H9 (cell line): ENCODE data around the gene ADAM33. TPM values are rescaled to one million over a fixed set of nuclear protein-coding genes. Genes with fewer than 3 reads are reported as not detected.

Experiments
- DNase-seq: peaks from one replicate; pipeline ENCODE4 v3.0.0-alpha.2; 2017
- H2AFZ ChIP-seq: one replicate; pipeline ENCODE4 v1.6.1; 2013; ENCODE audit warnings: mild to moderate bottlenecking, low read length, control low read depth, moderate library complexity
- H2AK5ac ChIP-seq: 2 replicates; pipeline ENCODE4 v1.6.1; 2013; ENCODE audit warnings: low read length, control low read depth, mixed read lengths; ENCODE audit not compliant: insufficient read length
- H2BK120ac ChIP-seq: one replicate; pipeline ENCODE4 v1.6.1; 2013; ENCODE audit warnings: low read depth, mild to moderate bottlenecking, low read length, control low read depth, inconsistent platforms; ENCODE audit not compliant: poor library complexity, severe bottlenecking
- H2BK12ac ChIP-seq: 2 replicates; pipeline ENCODE4 v1.6.1; 2013; ENCODE audit warnings: low read length, control low read depth, mixed read lengths, low read depth; ENCODE audit not compliant: insufficient read length
- H2BK15ac ChIP-seq: 2 replicates; pipeline ENCODE4 v1.6.1; 2013; ENCODE audit warnings: low read depth, low read length, control low read depth
- H2BK20ac ChIP-seq: one replicate; pipeline ENCODE4 v1.6.1; 2013; ENCODE audit warnings: low read depth, mild to moderate bottlenecking, low read length, control low read depth, inconsistent platforms; ENCODE audit not compliant: poor library complexity, severe bottlenecking
- H2BK5ac ChIP-seq: 2 replicates; pipeline ENCODE4 v1.6.1; 2013; ENCODE audit warnings: low read length, control low read depth, mixed read lengths; ENCODE audit not compliant: insufficient read length
- H3K14ac ChIP-seq: 2 replicates; pipeline ENCODE4 v1.6.1; 2013; ENCODE audit warnings: low read length, control low read depth; ENCODE audit not compliant: insufficient read depth
- H3K18ac ChIP-seq: 2 replicates; pipeline ENCODE4 v1.6.1; 2013; ENCODE audit warnings: low read depth, mild to moderate bottlenecking, mixed read lengths, low read length, control low read depth; ENCODE audit not compliant: insufficient read length
- H3K23ac ChIP-seq: 2 replicates; pipeline ENCODE4 v1.6.1; 2013; ENCODE audit warnings: low read length, control low read depth, mixed read lengths, low read depth; ENCODE audit not compliant: insufficient read length
- H3K23me2 ChIP-seq: 2 replicates; pipeline ENCODE4 v1.6.1; 2013; ENCODE audit warnings: low read depth, mild to moderate bottlenecking, mixed read lengths, low read length, control low read depth; ENCODE audit not compliant: insufficient read length, poor library complexity, severe bottlenecking
- H3K27ac ChIP-seq: 2 replicates; pipeline ENCODE4 v1.5.1; 2013; ENCODE audit warnings: low read length, control low read depth, mixed read lengths, low read depth; ENCODE audit not compliant: insufficient read length
- H3K27me3 ChIP-seq: 2 replicates; pipeline ENCODE4 v1.6.1; 2013; ENCODE audit warnings: low read length, control low read depth, inconsistent platforms; ENCODE audit not compliant: insufficient read depth
- H3K4ac ChIP-seq: 2 replicates; pipeline ENCODE4 v1.6.1; 2013; ENCODE audit warnings: low read depth, mild to moderate bottlenecking, control low read depth, inconsistent platforms, low read length, moderate library complexity
- H3K4me1 ChIP-seq: 2 replicates; pipeline ENCODE4 v1.6.1; 2013; ENCODE audit warnings: low read length, control low read depth, inconsistent platforms; ENCODE audit not compliant: insufficient read depth
- H3K4me2 ChIP-seq: 2 replicates; pipeline ENCODE4 v1.6.1; 2013; ENCODE audit warnings: low read length, control low read depth, mixed read lengths; ENCODE audit not compliant: insufficient read length, insufficient read depth
- H3K56ac ChIP-seq: 2 replicates; pipeline ENCODE4 v1.6.1; 2013; ENCODE audit warnings: low read depth, mild to moderate bottlenecking, mixed read lengths, low read length, control low read depth; ENCODE audit not compliant: insufficient read length
- H3K79me1 ChIP-seq: 2 replicates; pipeline ENCODE4 v1.6.1; 2013; ENCODE audit warnings: low read depth, mild to moderate bottlenecking, moderate library complexity, low read length, control low read depth, inconsistent platforms; ENCODE audit not compliant: insufficient read depth, poor library complexity, severe bottlenecking
- H3K79me2 ChIP-seq: 2 replicates; pipeline ENCODE4 v1.6.1; 2013; ENCODE audit warnings: low read length, control low read depth, inconsistent platforms; ENCODE audit not compliant: insufficient read depth
- H3K9ac ChIP-seq: 2 replicates; pipeline ENCODE4 v1.6.1; 2013; ENCODE audit warnings: low read length, control low read depth, mixed read lengths; ENCODE audit not compliant: insufficient read length; ENCODE audit errors: extremely low read depth
- H3K9me3 ChIP-seq: one replicate; pipeline ENCODE4 v1.6.1; 2013; ENCODE audit warnings: low read depth, low read length, inconsistent platforms; ENCODE audit not compliant: control insufficient read depth
- H3T11ph ChIP-seq: one replicate; pipeline ENCODE4 v1.6.1; 2013; ENCODE audit warnings: mild to moderate bottlenecking, low read length, control low read depth, inconsistent platforms
- H4K20me1 ChIP-seq: one replicate; pipeline ENCODE4 v1.6.1; 2013; ENCODE audit not compliant: control insufficient read depth, insufficient read length, insufficient read depth
- H4K5ac ChIP-seq: 2 replicates; pipeline ENCODE4 v1.6.1; 2013; ENCODE audit warnings: low read depth, mild to moderate bottlenecking, mixed read lengths, low read length, control low read depth; ENCODE audit not compliant: insufficient read length
- H4K8ac ChIP-seq: replicated peaks from 2 replicates; pipeline ENCODE4 v1.6.1; 2013; ENCODE audit warnings: low read length, control low read depth, mixed read lengths, low read depth; ENCODE audit not compliant: insufficient read length
- H4K91ac ChIP-seq: 2 replicates; pipeline ENCODE4 v1.6.1; 2013; ENCODE audit warnings: low read depth, mild to moderate bottlenecking, moderate library complexity, mixed read lengths, low read length, control low read depth; ENCODE audit not compliant: insufficient read length
- H3K27ac Mint-ChIP-seq, 3 experiments: 2 replicates in 2 of 3; 3 replicates in 1 of 3; pipeline ENCODE4 v1.8.0; 2020 to 2021; ENCODE audit warnings: mixed read lengths in 3 of 3, mild to moderate bottlenecking in 1 of 3, moderate library complexity in 1 of 3
- H3K27me3 Mint-ChIP-seq: 2 replicates; pipeline ENCODE4 v1.8.0; 2021; ENCODE audit warnings: low read depth, mild to moderate bottlenecking, moderate library complexity, mixed read lengths
- H3K36me3 Mint-ChIP-seq, 3 experiments: 2 replicates in 2 of 3; 3 replicates in 1 of 3; pipeline ENCODE4 v1.8.0; 2020 to 2021; ENCODE audit warnings: low read depth in 3 of 3, mixed read lengths in 3 of 3; ENCODE audit not compliant: insufficient read depth in 1 of 3
- H3K4me1 Mint-ChIP-seq, 2 experiments: 2 replicates each; pipeline ENCODE4 v1.8.0; 2020; ENCODE audit warnings: mixed read lengths in 2 of 2
- H3K4me3 Mint-ChIP-seq, 2 experiments: 2 replicates in 1 of 2; 3 replicates in 1 of 2; pipeline ENCODE4 v1.8.0; 2020 to 2021; ENCODE audit warnings: mild to moderate bottlenecking in 2 of 2, mixed read lengths in 2 of 2, moderate library complexity in 1 of 2
- H3K9me3 Mint-ChIP-seq, 2 experiments: 2 replicates in 1 of 2; 3 replicates in 1 of 2; pipeline ENCODE4 v1.8.0; 2020; ENCODE audit warnings: mild to moderate bottlenecking in 2 of 2, mixed read lengths in 2 of 2, moderate library complexity in 1 of 2
- WGBS: extraction: QIAGEN DNeasy Blood & Tissue Kit; methylation state at CpG from one replicate; pipeline ENCODE4 v1.1.7; 2013; ENCODE audit warnings: missing lambda C conversion rate, low lambda C conversion rate, mixed read lengths; ENCODE audit not compliant: insufficient read length; ENCODE audit errors: extremely low coverage; 5-methylcytosine and 5-hydroxymethylcytosine counted together
- total RNA-seq: library from RNA; stranded (reverse); gene quantifications from 2 replicates; pipeline ENCODE4 v1.2.1, GENCODE V29; 2021
- TF ChIP-seq, protein P1 (sequence below): fragments of 200-600 bp; sonication (generic); conservative IDR thresholded peaks from 3 replicates; pipeline ENCODE4 v1.8.0; 2021; ENCODE audit warnings: antibody characterized with exemption, mild to moderate bottlenecking

Gene ADAM33
- total RNA-seq, 1 experiment from 2014 or later = 4.0 TPM

DNA sequence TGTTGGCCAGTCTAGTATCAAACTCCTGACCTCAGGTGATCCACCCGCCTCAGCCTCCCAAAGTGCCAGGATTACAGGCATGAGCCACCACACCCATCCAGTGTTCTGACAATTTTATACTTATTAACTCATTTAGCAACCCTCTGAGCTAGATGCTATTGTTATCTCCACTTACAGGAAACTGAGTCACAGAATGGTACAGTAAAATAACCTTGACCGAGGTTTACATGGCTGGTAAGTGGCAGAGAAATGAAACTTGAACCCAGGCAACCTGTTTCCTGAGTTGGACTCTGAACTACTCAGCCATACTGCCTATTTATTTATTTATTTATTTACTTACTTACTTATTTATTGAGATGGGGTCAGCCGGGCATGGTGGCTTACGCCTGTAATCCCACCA, 37.2 kb upstream of the ADAM33 start:
- no peak overlapping the region for H3K14ac ChIP-seq
- H3K56ac ChIP-seq = no peak overlapping the region
- WGBS = no CpG with 5 or more reads among the region's 4 CpGs
- Mint-ChIP-seq H3K36me3 (no peaks in the 10 kb centered on the region), H3K4me3 (no peak overlapping the region), H3K27me3 (peaks cover 3% of the 10 kb centered on the region), H3K4me1 (peaks cover 6 to 8% of the 10 kb centered on the region in 2 experiments), H3K27ac (no peak overlapping the region; a peak in 1 of 7 replicates), H3K9me3 (no peaks in the 10 kb centered on the region)
- H3K27me3 ChIP-seq = no peaks in the 10 kb centered on the region; the same call in 1 of the 2 replicates
- TF ChIP-seq, protein P1, sequence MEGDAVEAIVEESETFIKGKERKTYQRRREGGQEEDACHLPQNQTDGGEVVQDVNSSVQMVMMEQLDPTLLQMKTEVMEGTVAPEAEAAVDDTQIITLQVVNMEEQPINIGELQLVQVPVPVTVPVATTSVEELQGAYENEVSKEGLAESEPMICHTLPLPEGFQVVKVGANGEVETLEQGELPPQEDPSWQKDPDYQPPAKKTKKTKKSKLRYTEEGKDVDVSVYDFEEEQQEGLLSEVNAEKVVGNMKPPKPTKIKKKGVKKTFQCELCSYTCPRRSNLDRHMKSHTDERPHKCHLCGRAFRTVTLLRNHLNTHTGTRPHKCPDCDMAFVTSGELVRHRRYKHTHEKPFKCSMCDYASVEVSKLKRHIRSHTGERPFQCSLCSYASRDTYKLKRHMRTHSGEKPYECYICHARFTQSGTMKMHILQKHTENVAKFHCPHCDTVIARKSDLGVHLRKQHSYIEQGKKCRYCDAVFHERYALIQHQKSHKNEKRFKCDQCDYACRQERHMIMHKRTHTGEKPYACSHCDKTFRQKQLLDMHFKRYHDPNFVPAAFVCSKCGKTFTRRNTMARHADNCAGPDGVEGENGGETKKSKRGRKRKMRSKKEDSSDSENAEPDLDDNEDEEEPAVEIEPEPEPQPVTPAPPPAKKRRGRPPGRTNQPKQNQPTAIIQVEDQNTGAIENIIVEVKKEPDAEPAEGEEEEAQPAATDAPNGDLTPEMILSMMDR = no peak
- no peaks in the 10 kb centered on the region for H3K79me1 ChIP-seq
- no peak overlapping the region for H2AFZ ChIP-seq
- no peaks in the 10 kb centered on the region for H3K23me2 ChIP-seq
- H3K79me2 ChIP-seq = no peaks in the 10 kb centered on the region
- H4K20me1 ChIP-seq = no peaks in the 10 kb centered on the region
- no peak overlapping the region for H2BK20ac ChIP-seq
- no peak overlapping the region for H4K91ac ChIP-seq
- no peak overlapping the region for H2BK5ac ChIP-seq
- H3K4me2 ChIP-seq = no peak overlapping the region
- no peak overlapping the region for H4K8ac ChIP-seq
- no peak overlapping the region for H4K5ac ChIP-seq
- no peak overlapping the region for H3K9ac ChIP-seq
- H3T11ph ChIP-seq = no peak overlapping the region
- H3K27ac ChIP-seq = no peak overlapping the region
- H3K4ac ChIP-seq = no peak overlapping the region
- H3K4me1 ChIP-seq = no peaks in the 10 kb centered on the region
- no peak overlapping the region for H2BK15ac ChIP-seq
- H2AK5ac ChIP-seq = no peak overlapping the region
- no peak for DNase-seq
- H3K23ac ChIP-seq = no peak overlapping the region
- no peak overlapping the region for H2BK12ac ChIP-seq
- H2BK120ac ChIP-seq = no peak overlapping the region
- no peaks in the 10 kb centered on the region for H3K9me3 ChIP-seq
- H3K18ac ChIP-seq = no peak overlapping the region
